BLaER1 (cell line): ENCODE results near the gene EIF2S1.
"Not testable (repeated sequence)": the region's sequence is repeated elsewhere in the genome, so short reads cannot be mapped to it uniquely, and the experiment has no call there.

ENCODE experiments used
- H3K27ac ChIP-seq: shearing (Covaris generic); formaldehyde crosslinking; 2 replicates; pipeline ENCODE4 v1.8.1; 2022
- H3K27me3 ChIP-seq: shearing (Covaris generic); formaldehyde crosslinking; 2 replicates; pipeline ENCODE4 v1.8.1; 2022
- H3K36me3 ChIP-seq: shearing (Covaris generic); formaldehyde crosslinking; 2 replicates; pipeline ENCODE4 v1.8.1; 2022
- H3K4me1 ChIP-seq: shearing (Covaris generic); formaldehyde crosslinking; 2 replicates; pipeline ENCODE4 v1.8.1; 2022
- H3K4me2 ChIP-seq: shearing (Covaris generic); formaldehyde crosslinking; 2 replicates; pipeline ENCODE4 v1.8.1; 2022
- H3K4me3 ChIP-seq: shearing (Covaris generic); formaldehyde crosslinking; 2 replicates; pipeline ENCODE4 v1.8.1; 2022
- H3K9ac ChIP-seq: shearing (Covaris generic); formaldehyde crosslinking; 2 replicates; pipeline ENCODE4 v1.8.1; 2022
- H3K9me3 ChIP-seq: shearing (Covaris generic); formaldehyde crosslinking; 2 replicates; pipeline ENCODE4 v1.8.1; 2022
- H4K20me1 ChIP-seq: shearing (Covaris generic); formaldehyde crosslinking; 2 replicates; pipeline ENCODE4 v1.8.1; 2022
- Cebpa-rat ChIP-seq: shearing (Covaris generic); IDR thresholded peaks from 2 replicates; pipeline ENCODE4 v1.8.1; 2022

EIF2S1 gene

GRCh38 chr14:67359775-67360469 lies at the start of gene EIF2S1, which contains the start of gene ATP6V1D:
Gene EIF2S1, plus strand, starts transcription at chr14:67360328. Its CDS starts 4,440 bp downstream, at chr14:67364768.
Gene ATP6V1D, minus strand, starts transcription at chr14:67359804. Its CDS starts 106 bp downstream, at chr14:67359698.
- peak within 1 kb of the TSS; percentile 98 for H3K27ac ChIP-seq
- peaks cover 58% of the 10 kb centered on the region for H4K20me1 ChIP-seq
- no peak for TF ChIP-seq Cebpa-rat
- H3K9me3 ChIP-seq: no peaks in the 10 kb centered on the region
- H3K4me3 ChIP-seq: peak within 1 kb of the TSS; percentile 83
- H3K4me1 ChIP-seq: peaks cover 44% of the 10 kb centered on the region
- peak within 1 kb of the TSS; percentile 96 for H3K9ac ChIP-seq
- peaks cover 13% of the 10 kb centered on the region; the same call in 1 of the 2 replicates for H3K36me3 ChIP-seq
- H3K27me3 ChIP-seq: no peaks in the 10 kb centered on the region
- peak within 1 kb of the TSS; percentile 81 for H3K4me2 ChIP-seq

GRCh38 chr14:67311868-67312267 lies 48.3 kb upstream of the EIF2S1 start:
- Histone ChIP-seq H3K4me3 (no peak overlapping the region), H3K36me3 (peaks cover 16% of the 10 kb centered on the region), H3K9me3 (no peaks in the 10 kb centered on the region), H3K9ac (no peak overlapping the region), H3K27ac (no peak overlapping the region), H3K27me3 (no peaks in the 10 kb centered on the region), H3K4me1 (no peaks in the 10 kb centered on the region), H3K4me2 (no peak overlapping the region), H4K20me1 (no peaks in the 10 kb centered on the region)
- no peak for TF ChIP-seq Cebpa-rat

- no peaks in the 10 kb centered on the region for H4K20me1 ChIP-seq
- no peaks in the 10 kb centered on the region for H3K9me3 ChIP-seq
- H3K4me3 ChIP-seq: no peak overlapping the region
- H3K4me2 ChIP-seq: no peak overlapping the region
- no peak overlapping the region for H3K27ac ChIP-seq
- H3K27me3 ChIP-seq: no peaks in the 10 kb centered on the region
- H3K36me3 ChIP-seq: peaks cover 12% of the 10 kb centered on the region; the same call in 1 of the 2 replicates
- H3K4me1 ChIP-seq: no peaks in the 10 kb centered on the region
- no peak for TF ChIP-seq Cebpa-rat
- H3K9ac ChIP-seq: no peak overlapping the region
Observed at GRCh38 chr14:67313153-67313552, 47.0 kb upstream of the EIF2S1 start.

GRCh38 chr14:67317822-67318221 lies 42.3 kb upstream of the EIF2S1 start:
- no peak for TF ChIP-seq Cebpa-rat
- Histone ChIP-seq H3K27me3 (no peaks in the 10 kb centered on the region), H3K36me3 (peaks cover 24% of the 10 kb centered on the region; the same call in 1 of the 2 replicates), H3K4me3 (no peak overlapping the region), H3K4me1 (no peaks in the 10 kb centered on the region), H3K4me2 (no peak overlapping the region), H3K9me3 (no peaks in the 10 kb centered on the region), H3K27ac (no peak overlapping the region), H4K20me1 (no peaks in the 10 kb centered on the region), H3K9ac (no peak overlapping the region)

GRCh38 chr14:67319142-67319541 lies 41.0 kb upstream of the EIF2S1 start:
- Histone ChIP-seq H3K36me3 (peaks cover 28% of the 10 kb centered on the region; the same call in 1 of the 2 replicates), H3K4me1 (no peaks in the 10 kb centered on the region), H3K27me3 (no peaks in the 10 kb centered on the region), H3K4me3 (no peak overlapping the region), H3K9ac (no peak overlapping the region), H3K4me2 (no peak overlapping the region), H4K20me1 (no peaks in the 10 kb centered on the region), H3K27ac (no peak overlapping the region), H3K9me3 (no peaks in the 10 kb centered on the region)
- no peak for TF ChIP-seq Cebpa-rat

GRCh38 chr14:67329666-67330065 lies 30.5 kb upstream of the EIF2S1 start:
- H4K20me1 ChIP-seq, H3K4me2 ChIP-seq, H3K4me1 ChIP-seq, H3K27ac ChIP-seq, H3K4me3 ChIP-seq, H3K9me3 ChIP-seq, H3K9ac ChIP-seq, H3K27me3 ChIP-seq: not testable (repeated sequence)
- peaks cover 65% of the 10 kb centered on the region for H3K36me3 ChIP-seq

- Histone ChIP-seq H3K4me3 (no peak overlapping the region), H3K4me1 (no peaks in the 10 kb centered on the region), H3K9ac (no peak overlapping the region), H4K20me1 (no peaks in the 10 kb centered on the region), H3K4me2 (no peak overlapping the region), H3K27me3 (no peaks in the 10 kb centered on the region), H3K36me3 (peaks cover 66% of the 10 kb centered on the region), H3K9me3 (no peaks in the 10 kb centered on the region), H3K27ac (no peak overlapping the region)
- no peak for TF ChIP-seq Cebpa-rat
Observed at GRCh38 chr14:67331368-67332125, 28.6 kb upstream of the EIF2S1 start.

- Histone ChIP-seq H3K27me3 (no peaks in the 10 kb centered on the region), H4K20me1 (no peaks in the 10 kb centered on the region), H3K27ac (no peak overlapping the region), H3K4me2 (no peak overlapping the region), H3K4me1 (no peaks in the 10 kb centered on the region), H3K4me3 (no peak overlapping the region), H3K9me3 (no peaks in the 10 kb centered on the region), H3K9ac (no peak overlapping the region), H3K36me3 (peaks cover 68% of the 10 kb centered on the region)
- TF ChIP-seq Cebpa-rat: no peak
Observed at GRCh38 chr14:67332468-67332867, 27.7 kb upstream of the EIF2S1 start.

- Histone ChIP-seq H3K9me3 (no peaks in the 10 kb centered on the region), H3K4me3 (no peak overlapping the region), H3K9ac (no peak overlapping the region), H3K4me1 (no peaks in the 10 kb centered on the region), H3K27ac (no peak overlapping the region), H3K36me3 (peaks cover 89% of the 10 kb centered on the region), H4K20me1 (no peaks in the 10 kb centered on the region), H3K4me2 (no peak overlapping the region), H3K27me3 (no peaks in the 10 kb centered on the region)
- no peak for TF ChIP-seq Cebpa-rat
Observed at GRCh38 chr14:67335781-67336180, 24.3 kb upstream of the EIF2S1 start.

- peaks cover 89% of the 10 kb centered on the region for H3K36me3 ChIP-seq
- H3K4me3 ChIP-seq: not testable (repeated sequence)
Observed at GRCh38 chr14:67341231-67341630, 18.9 kb upstream of the EIF2S1 start.

More at GRCh38 chr14:67341231-67341630, 18.9 kb upstream of the EIF2S1 start:
- not testable (repeated sequence) for H3K4me1 ChIP-seq, H4K20me1 ChIP-seq, H3K27ac ChIP-seq, H3K9me3 ChIP-seq, H3K27me3 ChIP-seq, H3K4me2 ChIP-seq, H3K9ac ChIP-seq
